Mesenchymal stem cell (in vitro differentiated cells and primary cell): ENCODE data around the gene FEN1.

ENCODE experiments used
- DNase-seq: peaks from one replicate; pipeline ENCODE4 v3.0.0-alpha.2; 2013
- H2AFZ ChIP-seq: one replicate; pipeline ENCODE4 v1.6.1; 2013; ENCODE audit warnings: low read depth, mild to moderate bottlenecking, control low read depth, inconsistent platforms, low read length, moderate library complexity
- H2AK5ac ChIP-seq: 2 replicates; pipeline ENCODE4 v1.6.1; 2013; ENCODE audit warnings: low read length, moderate library complexity, mild to moderate bottlenecking, inconsistent platforms; ENCODE audit not compliant: severe bottlenecking
- H2BK120ac ChIP-seq: one replicate; pipeline ENCODE4 v1.6.1; 2013; ENCODE audit warnings: low read depth, mild to moderate bottlenecking, inconsistent platforms, low read length, moderate library complexity
- H2BK12ac ChIP-seq, 2 experiments: one replicate each; pipeline ENCODE4 v1.6.1; 2013; ENCODE audit warnings: inconsistent platforms in 2 of 2, low read length in 2 of 2, mild to moderate bottlenecking in 2 of 2, moderate library complexity in 2 of 2, control low read depth in 1 of 2
- H2BK15ac ChIP-seq: one replicate; pipeline ENCODE4 v1.6.1; 2013; ENCODE audit warnings: mild to moderate bottlenecking, low read depth, inconsistent platforms; ENCODE audit not compliant: poor library complexity, severe bottlenecking
- H2BK5ac ChIP-seq: 2 replicates; pipeline ENCODE4 v1.6.1; 2013; ENCODE audit warnings: low read depth, mild to moderate bottlenecking, low read length, control low read depth, inconsistent platforms; ENCODE audit not compliant: poor library complexity, severe bottlenecking
- H3K14ac ChIP-seq, 2 experiments: one replicate each; pipeline ENCODE4 v1.6.1; 2013; ENCODE audit warnings: inconsistent platforms in 2 of 2, low read length in 2 of 2, control low read depth in 1 of 2, mild to moderate bottlenecking in 1 of 2, moderate library complexity in 1 of 2
- H3K18ac ChIP-seq, 2 experiments: one replicate each; pipeline ENCODE4 v1.6.1; 2013; ENCODE audit warnings: inconsistent platforms in 2 of 2, low read length in 2 of 2, control low read depth in 1 of 2, low read depth in 1 of 2, mild to moderate bottlenecking in 1 of 2
- H3K23ac ChIP-seq, 2 experiments: one replicate each; pipeline ENCODE4 v1.6.1; 2013; ENCODE audit warnings: inconsistent platforms in 2 of 2, low read length in 2 of 2, mild to moderate bottlenecking in 2 of 2, moderate library complexity in 2 of 2, control low read depth in 1 of 2
- H3K27ac ChIP-seq: 2 replicates; pipeline ENCODE4 v1.5.1; 2013; ENCODE audit warnings: mild to moderate bottlenecking, moderate library complexity, low read length, control low read depth, inconsistent platforms; ENCODE audit not compliant: poor library complexity, severe bottlenecking
- H3K27me3 ChIP-seq, 2 experiments: 2 replicates each; pipeline versions ENCODE4 v1.6.1 to v1.7.0; 2013; ENCODE audit warnings: low read length in 2 of 2, mild to moderate bottlenecking in 2 of 2, moderate library complexity in 2 of 2, control low read depth in 1 of 2, inconsistent platforms in 1 of 2; ENCODE audit not compliant: control insufficient read depth in 1 of 2, insufficient read depth in 1 of 2
- H3K36me3 ChIP-seq, 2 experiments: 2 replicates each; pipeline versions ENCODE4 v1.6.1 to v1.7.0; 2013; ENCODE audit warnings: low read length in 2 of 2, control low read depth in 1 of 2, inconsistent platforms in 1 of 2, low read depth in 1 of 2, mild to moderate bottlenecking in 1 of 2; ENCODE audit not compliant: insufficient read depth in 2 of 2, control insufficient read depth in 1 of 2
- H3K4ac ChIP-seq, 2 experiments: one replicate each; pipeline ENCODE4 v1.6.1; 2013; ENCODE audit warnings: inconsistent platforms in 2 of 2, low read length in 2 of 2, mild to moderate bottlenecking in 2 of 2, moderate library complexity in 2 of 2, control low read depth in 1 of 2, low read depth in 1 of 2
- H3K4me1 ChIP-seq: 2 replicates; pipeline ENCODE4 v1.6.1; 2013; ENCODE audit warnings: low read depth, low read length, control low read depth; ENCODE audit not compliant: control insufficient read depth, insufficient read depth
- H3K4me2 ChIP-seq: 2 replicates; pipeline ENCODE4 v1.6.1; 2013; ENCODE audit warnings: low read length, mild to moderate bottlenecking, inconsistent platforms; ENCODE audit not compliant: poor library complexity, severe bottlenecking
- H3K4me3 ChIP-seq, 2 experiments: 2 replicates each; pipeline versions ENCODE4 v1.5.1 to v1.7.0; 2013; ENCODE audit warnings: low read length in 2 of 2, mild to moderate bottlenecking in 2 of 2, control low read depth in 1 of 2, low read depth in 1 of 2; ENCODE audit not compliant: insufficient read depth in 1 of 2
- H3K79me1 ChIP-seq: replicated peaks from 2 replicates; pipeline ENCODE4 v1.6.1; 2013; ENCODE audit warnings: mild to moderate bottlenecking, control low read depth, low read length, inconsistent platforms; ENCODE audit not compliant: poor library complexity, severe bottlenecking
- H3K9ac ChIP-seq: 2 replicates; pipeline ENCODE4 v1.7.0; 2013; ENCODE audit warnings: mild to moderate bottlenecking, low read length, moderate library complexity
- H3K9me3 ChIP-seq: 2 replicates; pipeline ENCODE4 v1.7.0; 2013; ENCODE audit warnings: mild to moderate bottlenecking, low read length; ENCODE audit not compliant: control insufficient read depth
- H4K8ac ChIP-seq: one replicate; pipeline ENCODE4 v1.6.1; 2013; ENCODE audit warnings: inconsistent platforms, mild to moderate bottlenecking, low read length, moderate library complexity
- H4K91ac ChIP-seq: one replicate; pipeline ENCODE4 v1.6.1; 2013; ENCODE audit warnings: mild to moderate bottlenecking, low read length, inconsistent platforms
- whole genome bisulfite sequencing: methylation state at CpG from one replicate; pipeline ENCODE4 v1.1.7; 2013; ENCODE audit warnings: mixed read lengths; 5-methylcytosine and 5-hydroxymethylcytosine counted together

FEN1 gene

GRCh38 chr11:61769946-61770683 lies 22.6 kb upstream of the FEN1 start:
- peak overlapping the region; percentile 77 for H2BK15ac ChIP-seq
- no peak for DNase-seq
- H2AFZ ChIP-seq: no peak overlapping the region
- peak overlapping the region in 1 of 2 experiments; percentile 9 for H3K23ac ChIP-seq
- H3K9me3 ChIP-seq: no peaks in the 10 kb centered on the region
- H3K4me3 ChIP-seq: no peak overlapping the region
- peaks cover 0 to 17% of the 10 kb centered on the region in 2 experiments for H3K27me3 ChIP-seq
- peak overlapping the region; percentile 32 to 57 for H3K4ac ChIP-seq
- peak overlapping the region; percentile 49 to 88 for H2BK12ac ChIP-seq
- no peak overlapping the region for H3K9ac ChIP-seq
- peak overlapping the region; percentile 58 to 64 for H3K18ac ChIP-seq
- H3K4me2 ChIP-seq: peak overlapping the region; percentile 66
- H4K91ac ChIP-seq: peak overlapping the region; percentile 44
- H2AK5ac ChIP-seq: peak overlapping the region; percentile 99
- peaks cover 0 to 40% of the 10 kb centered on the region in 2 experiments for H3K36me3 ChIP-seq
- peaks cover 76% of the 10 kb centered on the region for H3K4me1 ChIP-seq
- peak overlapping the region in 1 of 2 experiments; percentile 75 for H3K14ac ChIP-seq
- H2BK120ac ChIP-seq: no peak overlapping the region
- H4K8ac ChIP-seq: peak overlapping the region; percentile 74
- H2BK5ac ChIP-seq: peak overlapping the region; percentile 67
- 89% methylated on average over 9 of the region's 20 CpGs for WGBS
- H3K79me1 ChIP-seq: peaks cover 16% of the 10 kb centered on the region
- peak overlapping the region; percentile 25 for H3K27ac ChIP-seq

GRCh38 chr11:61771195-61771894 lies 21.4 kb upstream of the FEN1 start:
- Histone ChIP-seq H3K4me2 (no peak overlapping the region), H3K23ac (no peak overlapping the region), H3K9me3 (no peaks in the 10 kb centered on the region), H3K27ac (no peak overlapping the region), H2AK5ac (peak overlapping the region; percentile 99), H3K27me3 (peaks cover 0 to 26% of the 10 kb centered on the region in 2 experiments), H3K14ac (peak overlapping the region in 1 of 2 experiments; percentile 26), H3K9ac (no peak overlapping the region), H2BK12ac (peak overlapping the region; percentile 5 to 68), H2BK120ac (no peak overlapping the region), H3K4ac (no peak overlapping the region), H3K4me1 (peaks cover 74% of the 10 kb centered on the region), H3K36me3 (peaks cover 0 to 52% of the 10 kb centered on the region in 2 experiments), H3K18ac (peak overlapping the region in 1 of 2 experiments; percentile 19), H3K4me3 (no peak overlapping the region), H4K8ac (no peak overlapping the region), H2BK5ac (peak overlapping the region; percentile 74), H2BK15ac (peak overlapping the region; percentile 6), H4K91ac (peak overlapping the region; percentile 65), H2AFZ (no peak overlapping the region), H3K79me1 (peaks cover 18% of the 10 kb centered on the region)
- 94% methylated on average over 14 of the region's 15 CpGs for WGBS
- DNase-seq: no peak

GRCh38 chr11:61771985-61772455 lies 20.7 kb upstream of the FEN1 start:
- no peak overlapping the region for H3K4me2 ChIP-seq
- peaks cover 0 to 32% of the 10 kb centered on the region in 2 experiments for H3K27me3 ChIP-seq
- H3K4me1 ChIP-seq: peaks cover 67% of the 10 kb centered on the region
- H3K14ac ChIP-seq: no peak overlapping the region
- H3K36me3 ChIP-seq: peaks cover 0 to 57% of the 10 kb centered on the region in 2 experiments
- H4K91ac ChIP-seq: peak overlapping the region; percentile 52
- peaks cover 18% of the 10 kb centered on the region for H3K79me1 ChIP-seq
- 57% methylated on average over 3 of the region's 7 CpGs for WGBS
- no peak overlapping the region for H3K18ac ChIP-seq
- no peak overlapping the region for H3K23ac ChIP-seq
- peak overlapping the region; percentile 19 for H4K8ac ChIP-seq
- H2AK5ac ChIP-seq: peak overlapping the region; percentile 99
- H2AFZ ChIP-seq: no peak overlapping the region
- H2BK5ac ChIP-seq: peak overlapping the region; percentile 74
- no peak overlapping the region for H3K9ac ChIP-seq
- peak overlapping the region in 1 of 2 experiments; percentile 38 for H2BK12ac ChIP-seq
- H3K27ac ChIP-seq: peak overlapping the region; percentile 26
- no peak overlapping the region for H3K4me3 ChIP-seq
- H3K4ac ChIP-seq: no peak overlapping the region
- H2BK120ac ChIP-seq: no peak overlapping the region
- DNase-seq: no peak
- no peaks in the 10 kb centered on the region for H3K9me3 ChIP-seq
- peak overlapping the region; percentile 6 for H2BK15ac ChIP-seq

GRCh38 chr11:61773356-61773755 lies 19.4 kb upstream of the FEN1 start:
- no peak overlapping the region for H3K18ac ChIP-seq

More at GRCh38 chr11:61773356-61773755, 19.4 kb upstream of the FEN1 start:
- H4K91ac ChIP-seq: no peak overlapping the region
- peaks cover 60% of the 10 kb centered on the region for H3K4me1 ChIP-seq
- no peak overlapping the region for H2BK5ac ChIP-seq
- H3K79me1 ChIP-seq: peaks cover 18% of the 10 kb centered on the region
- no peak overlapping the region for H3K9ac ChIP-seq
- no peak overlapping the region for H2BK15ac ChIP-seq
- H3K14ac ChIP-seq: no peak overlapping the region
- no peak overlapping the region for H2BK12ac ChIP-seq
- H3K36me3 ChIP-seq: peaks cover 0 to 70% of the 10 kb centered on the region in 2 experiments
- no peak overlapping the region for H3K23ac ChIP-seq
- H3K4me2 ChIP-seq: no peak overlapping the region
- no peak overlapping the region for H2AK5ac ChIP-seq
- H3K27me3 ChIP-seq: peaks cover 0 to 45% of the 10 kb centered on the region in 2 experiments
- no peak overlapping the region for H2BK120ac ChIP-seq
- peak overlapping the region; percentile 45 for H4K8ac ChIP-seq
- WGBS: 49% methylated on average over 9 of the region's 10 CpGs
- H3K27ac ChIP-seq: no peak overlapping the region
- H3K9me3 ChIP-seq: no peaks in the 10 kb centered on the region
- H2AFZ ChIP-seq: no peak overlapping the region
- no peak overlapping the region for H3K4me3 ChIP-seq
- no peak overlapping the region for H3K4ac ChIP-seq
- DNase-seq: no peak
